Breast epithelium (tissue), 4 donors: Measurements from ENCODE around the gene HPCA. TPM values are rescaled to one million over a fixed set of nuclear protein-coding genes. Genes with fewer than 3 reads are reported as not detected.

Experiments
- DNase-seq, 2 donors: peaks; one replicate each; pipeline ENCODE4 v3.0.0-alpha.2; 2019; ENCODE audit warnings: low spot score in 2 of 2
- H3K27ac ChIP-seq, 2 donors: fragments of 200-600 bp; sonication (generic) in 1 of 2; one replicate each; pipeline ENCODE4 v1.5.1; 2016 to 2019; ENCODE audit warnings: mild to moderate bottlenecking in 1 of 2
- H3K27me3 ChIP-seq, 2 donors: fragments of 200-600 bp; sonication (generic) in 1 of 2; one replicate each; pipeline versions ENCODE4 v1.5.1 to v1.6.0; 2017 to 2019; ENCODE audit warnings: control low read depth in 1 of 2, mild to moderate bottlenecking in 1 of 2
- H3K36me3 ChIP-seq: fragments of 200-600 bp; one replicate; pipeline ENCODE4 v1.5.1; 2019
- H3K4me1 ChIP-seq, 2 donors: fragments of 200-600 bp; sonication (generic); one replicate each; pipeline ENCODE4 v1.5.1; 2016 to 2019; ENCODE audit warnings: control low read depth in 1 of 2
- H3K4me3 ChIP-seq, 3 donors: fragments of 200-600 bp; sonication (generic); 1 replicate in 2 of 3; 2 replicates in 1 of 3; pipeline ENCODE4 v1.5.1; 2016 to 2019; ENCODE audit warnings: mild to moderate bottlenecking in 3 of 3, moderate library complexity in 2 of 3
- H3K9me3 ChIP-seq, 2 donors: fragments of 200-600 bp; sonication (generic) in 1 of 2; one replicate each; pipeline ENCODE4 v1.5.1; 2016 to 2019; ENCODE audit warnings: control low read depth in 1 of 2
- POLR2A ChIP-seq: fragments of 450-650 bp; IDR thresholded peaks from one replicate; pipeline ENCODE4 v1.6.1; 2016; ENCODE audit warnings: antibody characterized with exemption, mild to moderate bottlenecking, moderate library complexity
- POLR2AphosphoS5 ChIP-seq, 3 donors: sonication (generic); formaldehyde crosslinking; IDR thresholded peaks; one replicate each; pipeline ENCODE4 v1.6.1; 2017; ENCODE audit warnings: antibody characterized with exemption in 3 of 3
- intact Hi-C: fragments of 100-400 bp; cut with DNase I; formaldehyde crosslinking; loops from one replicate; pipeline ENCODE4 v1.15.1; 2023; ENCODE audit warnings: low total_unique reads
- total RNA-seq, 3 donors: library from RNA; depleted of rRNA; stranded (reverse); fragments of >200 nt; gene quantifications; one replicate each; pipeline ENCODE4 v1.1.0, GENCODE V29; 2016
- TF ChIP-seq, protein P1 (sequence below), 3 donors: fragments of 450-650 bp; IDR thresholded peaks; one replicate each; pipeline ENCODE4 v1.5.1; 2016 to 2017; ENCODE audit warnings: antibody characterized with exemption in 3 of 3, mild to moderate bottlenecking in 3 of 3, moderate library complexity in 3 of 3

HPCA gene
- total RNA-seq, 3 donors from 2014 or later = 2.0 TPM; not detected in 2

GRCh38 chr1:32872192-32872460 is 14.2 kb upstream of the HPCA start:
- H3K9me3 ChIP-seq = no peaks in the 10 kb centered on the region
- DNase-seq = no peak
- intact Hi-C loops = no loop called here
- H3K36me3 ChIP-seq = no peaks in the 10 kb centered on the region
- H3K27ac ChIP-seq = no peak overlapping the region
- H3K27me3 ChIP-seq = no peaks in the 10 kb centered on the region
- peaks cover 0 to 3% of the 10 kb centered on the region in 2 donors for H3K4me1 ChIP-seq
- H3K4me3 ChIP-seq = no peak overlapping the region
- TF ChIP-seq, protein P1, sequence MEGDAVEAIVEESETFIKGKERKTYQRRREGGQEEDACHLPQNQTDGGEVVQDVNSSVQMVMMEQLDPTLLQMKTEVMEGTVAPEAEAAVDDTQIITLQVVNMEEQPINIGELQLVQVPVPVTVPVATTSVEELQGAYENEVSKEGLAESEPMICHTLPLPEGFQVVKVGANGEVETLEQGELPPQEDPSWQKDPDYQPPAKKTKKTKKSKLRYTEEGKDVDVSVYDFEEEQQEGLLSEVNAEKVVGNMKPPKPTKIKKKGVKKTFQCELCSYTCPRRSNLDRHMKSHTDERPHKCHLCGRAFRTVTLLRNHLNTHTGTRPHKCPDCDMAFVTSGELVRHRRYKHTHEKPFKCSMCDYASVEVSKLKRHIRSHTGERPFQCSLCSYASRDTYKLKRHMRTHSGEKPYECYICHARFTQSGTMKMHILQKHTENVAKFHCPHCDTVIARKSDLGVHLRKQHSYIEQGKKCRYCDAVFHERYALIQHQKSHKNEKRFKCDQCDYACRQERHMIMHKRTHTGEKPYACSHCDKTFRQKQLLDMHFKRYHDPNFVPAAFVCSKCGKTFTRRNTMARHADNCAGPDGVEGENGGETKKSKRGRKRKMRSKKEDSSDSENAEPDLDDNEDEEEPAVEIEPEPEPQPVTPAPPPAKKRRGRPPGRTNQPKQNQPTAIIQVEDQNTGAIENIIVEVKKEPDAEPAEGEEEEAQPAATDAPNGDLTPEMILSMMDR (IDR thresholded peaks at IDR 0.05) = no peak
- TF ChIP-seq POLR2AphosphoS5 (IDR thresholded peaks at IDR 0.05) (no peak), POLR2A (no peak)

DNA sequence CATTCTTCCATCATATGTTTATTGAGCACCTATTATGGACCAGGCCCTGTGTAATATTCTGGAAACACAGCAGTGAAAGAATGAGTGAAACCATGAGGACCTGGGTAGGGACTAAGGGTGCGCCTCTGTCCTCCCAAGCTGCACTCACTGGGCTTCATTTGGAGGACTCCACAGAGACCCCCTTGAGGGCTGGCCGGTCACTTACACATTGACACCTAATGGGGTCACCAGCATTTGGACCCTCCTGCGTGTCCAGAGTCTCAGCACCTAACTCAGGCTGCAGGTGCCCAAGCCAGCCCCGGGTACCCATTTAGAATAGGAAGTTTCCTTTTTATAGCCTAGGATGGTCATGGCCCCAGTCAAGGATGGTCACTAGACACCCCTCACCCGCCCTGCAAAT is 12.8 kb upstream of the HPCA start:
- no peaks in the 10 kb centered on the region for H3K27me3 ChIP-seq
- no peak overlapping the region for H3K4me3 ChIP-seq
- DNase-seq = no peak
- no peaks in the 10 kb centered on the region for H3K36me3 ChIP-seq
- intact Hi-C loops = no loop called here
- no peak overlapping the region for H3K27ac ChIP-seq
- H3K4me1 ChIP-seq = peaks cover 0 to 3% of the 10 kb centered on the region in 2 donors
- no peak for TF ChIP-seq POLR2AphosphoS5 (IDR thresholded peaks at IDR 0.05)
- TF ChIP-seq POLR2A = no peak
- TF ChIP-seq, protein P1 (IDR thresholded peaks at IDR 0.05) = no peak
- H3K9me3 ChIP-seq = no peaks in the 10 kb centered on the region

DNA sequence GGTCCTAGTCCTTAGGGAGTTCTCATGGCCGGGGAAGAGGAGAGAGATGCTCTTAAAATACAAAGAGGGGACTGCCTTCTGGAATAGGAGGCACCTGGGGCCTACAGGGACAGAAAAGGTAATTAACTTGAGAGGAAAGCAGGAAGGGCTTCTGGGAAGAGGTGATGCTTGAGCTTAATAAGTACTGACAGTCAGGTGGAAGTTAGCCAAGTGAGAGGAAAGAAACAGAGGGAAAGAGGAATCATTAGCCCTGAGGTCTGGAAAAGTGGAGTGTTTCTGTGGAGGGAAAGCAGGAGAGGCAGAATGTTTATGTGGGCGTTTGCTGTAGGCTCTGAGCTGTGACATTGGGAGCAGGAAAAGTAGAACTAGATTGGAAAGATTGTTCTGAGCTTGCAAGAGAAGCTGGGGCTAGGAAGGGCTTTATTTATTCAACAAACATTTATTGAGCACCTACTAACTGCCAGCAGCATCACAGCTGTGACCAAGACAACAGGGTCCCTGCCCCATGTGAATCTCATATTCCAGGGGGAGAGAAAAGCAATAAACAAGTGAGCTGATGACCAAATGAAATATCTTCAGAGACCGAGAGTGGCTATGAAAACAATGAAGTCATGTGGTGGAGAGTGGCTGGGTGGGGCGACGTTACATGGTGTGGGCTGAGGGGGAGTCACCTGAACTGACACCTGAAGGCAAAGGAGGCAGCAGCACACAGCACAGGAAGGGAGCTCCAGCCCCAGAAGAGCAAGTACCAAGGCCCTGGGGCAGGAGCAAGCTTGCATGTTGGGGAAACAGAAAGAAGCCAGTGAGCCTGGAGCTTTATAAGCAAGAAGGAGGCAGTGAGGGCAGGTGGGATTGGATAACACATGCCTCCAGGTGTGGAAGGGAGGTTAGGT is 11.2 kb upstream of the HPCA start:
- H3K36me3 ChIP-seq = no peaks in the 10 kb centered on the region
- no peaks in the 10 kb centered on the region for H3K9me3 ChIP-seq
- no peaks in the 10 kb centered on the region for H3K27me3 ChIP-seq
- no peak for DNase-seq
- no peak for TF ChIP-seq POLR2AphosphoS5 (IDR thresholded peaks at IDR 0.05)
- H3K27ac ChIP-seq = no peak overlapping the region
- intact Hi-C loops = no loop called here
- H3K4me1 ChIP-seq = peaks cover 0 to 3% of the 10 kb centered on the region in 2 donors
- H3K4me3 ChIP-seq = no peak overlapping the region

- no peaks in the 10 kb centered on the region for H3K9me3 ChIP-seq
- intact Hi-C loops = no loop called here
Observed at GRCh38 chr1:32876341-32877210, 9.7 kb upstream of the HPCA start.

More at GRCh38 chr1:32876341-32877210, 9.7 kb upstream of the HPCA start:
- Histone ChIP-seq H3K27ac (no peak overlapping the region), H3K27me3 (no peaks in the 10 kb centered on the region), H3K4me3 (no peak overlapping the region), H3K36me3 (no peaks in the 10 kb centered on the region), H3K4me1 (no peaks in the 10 kb centered on the region)
- DNase-seq = no peak
- TF ChIP-seq POLR2AphosphoS5 (IDR thresholded peaks at IDR 0.05) = no peak
- TF ChIP-seq POLR2A = no peak
- TF ChIP-seq, protein P1 (IDR thresholded peaks at IDR 0.05) = peak; percentile 26 to 62 (median 59)
